ENCODE measurements around the gene LSMEM2.

The LSMEM2 gene

GRCh38 chr3:50258029-50258680 is 20.7 kb upstream of the LSMEM2 start:
- Histone ChIP-seq H3K4me1 (ENCODE audit: control extremely low read depth in 1 of 4, control insufficient read depth in 4 of 4, insufficient read depth in 4 of 4, low read length in 3 of 4) (peaks cover 0 to 20% (median 18%) of the 10 kb centered on the region in 4 experiments), H3K27ac (ENCODE audit: insufficient read depth in 1 of 2, low read depth in 1 of 2, low read length in 2 of 2, poor library complexity in 1 of 2, severe bottlenecking in 2 of 2) (no peak overlapping the region), H3K36me3 (ENCODE audit: control insufficient read depth in 4 of 4, insufficient read depth in 4 of 4, low read length in 3 of 4) (peaks cover 19 to 64% (median 42%) of the 10 kb centered on the region in 4 experiments), H3K9me3 (ENCODE audit: control extremely low read depth in 1 of 5, control insufficient read depth in 4 of 5, insufficient read depth in 2 of 5, low read depth in 1 of 5, low read length in 4 of 5) (no peaks in the 10 kb centered on the region), H3K4me3 (ENCODE audit: control insufficient read depth in 1 of 7, extremely low read depth in 1 of 7, insufficient read depth in 4 of 7, low read depth in 2 of 7, low read length in 6 of 7) (no peak overlapping the region), H3K27me3 (replicated peaks in 2 of 5; ENCODE audit: control insufficient read depth in 4 of 5, insufficient read depth in 5 of 5, low read length in 4 of 5) (no peaks in the 10 kb centered on the region)
- ChIA-PET CTCF (interaction anchor here (0.6 to 72.5 kb wide), 5 partner anchors 9 to 100 kb away, joined by 3 to 1875 read pairs (median 97); partner anchors contain the start of genes GNAI2, GNAT1, LSMEM2 and SEMA3B), POLR2A (no interaction called here)
- DNase-seq: no peak
- WGBS (ENCODE audit: insufficient coverage): 90% methylated on average over 13 of the region's 17 CpGs

GRCh38 chr3:50258979-50259378 is 19.9 kb upstream of the LSMEM2 start:
- WGBS (ENCODE audit: insufficient coverage): 95% methylated on average over 16 of the region's 16 CpGs
- H3K36me3 ChIP-seq (ENCODE audit: control insufficient read depth in 4 of 4, insufficient read depth in 4 of 4, low read length in 3 of 4): peaks cover 19 to 57% (median 36%) of the 10 kb centered on the region in 4 experiments
- POLR2A ChIA-PET: no interaction called here
- H3K4me3 ChIP-seq (ENCODE audit: control insufficient read depth in 1 of 7, extremely low read depth in 1 of 7, insufficient read depth in 4 of 7, low read depth in 2 of 7, low read length in 6 of 7): no peak overlapping the region
- DNase-seq: peak in 1 of 3 donors; percentile 41
- H3K27me3 ChIP-seq (replicated peaks in 2 of 5; ENCODE audit: control insufficient read depth in 4 of 5, insufficient read depth in 5 of 5, low read length in 4 of 5): no peaks in the 10 kb centered on the region
- CTCF ChIA-PET: interaction anchor here (0.9 to 72.5 kb wide), 8 partner anchors 9 to 90 kb away, joined by 3 to 1875 read pairs (median 6); partner anchors contain the start of genes GNAI2, GNAT1, HYAL2 and LSMEM2
- no peak overlapping the region for H3K27ac ChIP-seq (ENCODE audit: insufficient read depth in 1 of 2, low read depth in 1 of 2, low read length in 2 of 2, poor library complexity in 1 of 2, severe bottlenecking in 2 of 2)
- peaks cover 0 to 20% (median 18%) of the 10 kb centered on the region in 4 experiments for H3K4me1 ChIP-seq (ENCODE audit: control extremely low read depth in 1 of 4, control insufficient read depth in 4 of 4, insufficient read depth in 4 of 4, low read length in 3 of 4)
- no peaks in the 10 kb centered on the region for H3K9me3 ChIP-seq (ENCODE audit: control extremely low read depth in 1 of 5, control insufficient read depth in 4 of 5, insufficient read depth in 2 of 5, low read depth in 1 of 5, low read length in 4 of 5)

- Histone ChIP-seq H3K4me3 (ENCODE audit: control insufficient read depth in 1 of 7, extremely low read depth in 1 of 7, insufficient read depth in 4 of 7, low read depth in 2 of 7, low read length in 6 of 7) (peak overlapping the region in 3 of 7 experiments; percentile 63 to 76 (median 64)), H3K9me3 (ENCODE audit: control extremely low read depth in 1 of 5, control insufficient read depth in 4 of 5, insufficient read depth in 2 of 5, low read depth in 1 of 5, low read length in 4 of 5) (no peaks in the 10 kb centered on the region), H3K4me1 (ENCODE audit: control extremely low read depth in 1 of 4, control insufficient read depth in 4 of 4, insufficient read depth in 4 of 4, low read length in 3 of 4) (peaks cover 0 to 20% (median 17%) of the 10 kb centered on the region in 4 experiments), H3K36me3 (ENCODE audit: control insufficient read depth in 4 of 4, insufficient read depth in 4 of 4, low read length in 3 of 4) (peaks cover 19 to 52% (median 32%) of the 10 kb centered on the region in 4 experiments), H3K27ac (ENCODE audit: insufficient read depth in 1 of 2, low read depth in 1 of 2, low read length in 2 of 2, poor library complexity in 1 of 2, severe bottlenecking in 2 of 2) (peak overlapping the region in 1 of 2 experiments; percentile 75), H3K27me3 (replicated peaks in 2 of 5; ENCODE audit: control insufficient read depth in 4 of 5, insufficient read depth in 5 of 5, low read length in 4 of 5) (no peaks in the 10 kb centered on the region)
- 69% methylated on average over 17 of the region's 18 CpGs for WGBS (ENCODE audit: insufficient coverage)
- no peak for DNase-seq
- ChIA-PET POLR2A (interaction anchor here (0.7 to 1.7 kb wide), 3 partner anchors 13 to 446 kb away, joined by 3 to 6 read pairs (median 3); no protein-coding TSS in a partner anchor), CTCF (interaction anchor here (0.8 to 72.5 kb wide), 10 partner anchors 10 to 90 kb away, joined by 3 to 1875 read pairs (median 4); partner anchors contain the start of genes GNAI2, GNAT1, HYAL2 and LSMEM2)
Observed at GRCh38 chr3:50259432-50260026, 19.4 kb upstream of the LSMEM2 start.

- peaks cover 0 to 16% (median 14%) of the 10 kb centered on the region in 4 experiments for H3K4me1 ChIP-seq (ENCODE audit: control extremely low read depth in 1 of 4, control insufficient read depth in 4 of 4, insufficient read depth in 4 of 4, low read length in 3 of 4)
- H3K27ac ChIP-seq (ENCODE audit: insufficient read depth in 1 of 2, low read depth in 1 of 2, low read length in 2 of 2, poor library complexity in 1 of 2, severe bottlenecking in 2 of 2): peak overlapping the region; percentile 50 to 75
- no peaks in the 10 kb centered on the region for H3K9me3 ChIP-seq (ENCODE audit: control extremely low read depth in 1 of 5, control insufficient read depth in 4 of 5, insufficient read depth in 2 of 5, low read depth in 1 of 5, low read length in 4 of 5)
- whole genome bisulfite sequencing (ENCODE audit: insufficient coverage): under 1% methylated on average over 49 of the region's 70 CpGs
- H3K4me3 ChIP-seq (ENCODE audit: control insufficient read depth in 1 of 7, extremely low read depth in 1 of 7, insufficient read depth in 4 of 7, low read depth in 2 of 7, low read length in 6 of 7): peak overlapping the region; percentile 32 to 76 (median 64)
- H3K36me3 ChIP-seq (ENCODE audit: control insufficient read depth in 4 of 4, insufficient read depth in 4 of 4, low read length in 3 of 4): peaks cover 18 to 44% (median 28%) of the 10 kb centered on the region in 4 experiments
- H3K27me3 ChIP-seq (replicated peaks in 2 of 5; ENCODE audit: control insufficient read depth in 4 of 5, insufficient read depth in 5 of 5, low read length in 4 of 5): peaks cover 0 to 2% (median 0%) of the 10 kb centered on the region in 5 experiments
- CTCF ChIA-PET: interaction anchor here (0.7 to 72.5 kb wide), 10 partner anchors 11 to 115 kb away, joined by 3 to 1875 read pairs (median 4); partner anchors contain the start of genes GNAI2, GNAT1, HYAL3 and LSMEM2
- peak; percentile 75 to 88 (median 87) for DNase-seq
- POLR2A ChIA-PET: interaction anchor here (0.7 to 1.7 kb wide), 5 partner anchors 14 to 447 kb away, joined by 3 to 7 read pairs (median 3); no protein-coding TSS in a partner anchor
Observed at GRCh38 chr3:50260027-50260941, 18.6 kb upstream of the LSMEM2 start.

- DNase-seq: no peak
- peak overlapping the region in 3 of 7 experiments; percentile 63 to 76 (median 67) for H3K4me3 ChIP-seq (ENCODE audit: control insufficient read depth in 1 of 7, extremely low read depth in 1 of 7, insufficient read depth in 4 of 7, low read depth in 2 of 7, low read length in 6 of 7)
- peaks cover 0 to 9% (median 0%) of the 10 kb centered on the region in 5 experiments for H3K27me3 ChIP-seq (replicated peaks in 2 of 5; ENCODE audit: control insufficient read depth in 4 of 5, insufficient read depth in 5 of 5, low read length in 4 of 5)
- peaks cover 0 to 16% (median 14%) of the 10 kb centered on the region in 4 experiments for H3K4me1 ChIP-seq (ENCODE audit: control extremely low read depth in 1 of 4, control insufficient read depth in 4 of 4, insufficient read depth in 4 of 4, low read length in 3 of 4)
- POLR2A ChIA-PET: interaction anchor here (1.2 to 1.7 kb wide), 3 partner anchors 15 to 76 kb away, joined by 3 to 7 read pairs (median 6); no protein-coding TSS in a partner anchor
- H3K9me3 ChIP-seq (ENCODE audit: control extremely low read depth in 1 of 5, control insufficient read depth in 4 of 5, insufficient read depth in 2 of 5, low read depth in 1 of 5, low read length in 4 of 5): no peaks in the 10 kb centered on the region
- CTCF ChIA-PET: interaction anchor here (1.2 to 72.5 kb wide), 4 partner anchors 11 to 114 kb away, joined by 3 to 1875 read pairs (median 986); partner anchors contain the start of genes GNAI2, GNAT1, LSMEM2 and SEMA3B
- H3K27ac ChIP-seq (ENCODE audit: insufficient read depth in 1 of 2, low read depth in 1 of 2, low read length in 2 of 2, poor library complexity in 1 of 2, severe bottlenecking in 2 of 2): no peak overlapping the region
- 94% methylated on average over 5 of the region's 5 CpGs for whole genome bisulfite sequencing (ENCODE audit: insufficient coverage)
- peaks cover 18 to 41% (median 26%) of the 10 kb centered on the region in 4 experiments for H3K36me3 ChIP-seq (ENCODE audit: control insufficient read depth in 4 of 4, insufficient read depth in 4 of 4, low read length in 3 of 4)
Observed at GRCh38 chr3:50260942-50261441, 17.9 kb upstream of the LSMEM2 start.

- Histone ChIP-seq H3K4me3 (ENCODE audit: control insufficient read depth in 1 of 7, extremely low read depth in 1 of 7, insufficient read depth in 4 of 7, low read depth in 2 of 7, low read length in 6 of 7) (no peak overlapping the region), H3K36me3 (ENCODE audit: control insufficient read depth in 4 of 4, insufficient read depth in 4 of 4, low read length in 3 of 4) (peaks cover 15 to 36% (median 21%) of the 10 kb centered on the region in 4 experiments), H3K9me3 (ENCODE audit: control extremely low read depth in 1 of 5, control insufficient read depth in 4 of 5, insufficient read depth in 2 of 5, low read depth in 1 of 5, low read length in 4 of 5) (no peaks in the 10 kb centered on the region), H3K27ac (ENCODE audit: insufficient read depth in 1 of 2, low read depth in 1 of 2, low read length in 2 of 2, poor library complexity in 1 of 2, severe bottlenecking in 2 of 2) (no peak overlapping the region), H3K27me3 (replicated peaks in 2 of 5; ENCODE audit: control insufficient read depth in 4 of 5, insufficient read depth in 5 of 5, low read length in 4 of 5) (peaks cover 0 to 14% (median 2%) of the 10 kb centered on the region in 5 experiments), H3K4me1 (ENCODE audit: control extremely low read depth in 1 of 4, control insufficient read depth in 4 of 4, insufficient read depth in 4 of 4, low read length in 3 of 4) (peaks cover 0 to 16% (median 14%) of the 10 kb centered on the region in 4 experiments)
- CTCF ChIA-PET: interaction anchor here (10.1 to 72.5 kb wide), 3 partner anchors 12 to 69 kb away, joined by 97 to 1875 read pairs (median 1875); partner anchors contain the start of genes GNAI2, GNAT1, LSMEM2 and SEMA3B
- no peak for DNase-seq
- POLR2A ChIA-PET: interaction anchor here (1.4 kb wide), 1 partner anchor 76 kb away, joined by 7 read pairs; no protein-coding TSS in a partner anchor
- no CpG with 5 or more reads among the region's 2 CpGs for WGBS (ENCODE audit: insufficient coverage)
Observed at GRCh38 chr3:50261505-50261904, 17.4 kb upstream of the LSMEM2 start.
